Panc1 (cell line): ENCODE measurements around the gene SLC30A7. TPM values are rescaled to one million over a fixed set of nuclear protein-coding genes. Genes with fewer than 3 reads are reported as not detected.

Experiments
- ATAC-seq: fragments of 200-7000 bp; cut with Tn5 transposase; 2 replicates; pipeline ENCODE4 v1.9.1; 2020; ENCODE audit warnings: mild to moderate bottlenecking, moderate library complexity
- BruUV-seq: library from RNA; stranded (reverse); fragments of 400-500 nt; replicated peaks from 2 replicates; lab custom pipeline; 2021; lab: Mats Ljungman, UMichigan
- CTCF ChIA-PET: fragments of 300-600 bp; sonication (Branson Sonifier 250); formaldehyde crosslinking; loops from one replicate; lab custom pipeline; 2022; ENCODE audit warnings: antibody characterized with exemption; lab: Charles Lee
- POLR2A ChIA-PET: fragments of 300-600 bp; sonication (Branson Sonifier 250); formaldehyde crosslinking; loops from one replicate; lab custom pipeline; 2022; ENCODE audit warnings: antibody characterized with exemption; lab: Charles Lee
- DNase-seq: peaks from one replicate; pipeline ENCODE4 v3.0.0-alpha.2; 2010; ENCODE audit warnings: low read depth, low spot score
- H3K27ac ChIP-seq: 2 replicates; pipeline ENCODE4 v1.5.1; 2011; ENCODE audit warnings: mild to moderate bottlenecking, low read length, inconsistent platforms
- H3K27me3 ChIP-seq: fragments of 200-500 bp; sonication (Bioruptor generic); 2 replicates; pipeline ENCODE4 v1.6.0; 2014; ENCODE audit warnings: low read length, inconsistent platforms; ENCODE audit not compliant: control insufficient read depth, insufficient read depth
- H3K36me3 ChIP-seq: fragments of 200-500 bp; sonication (Bioruptor generic); 2 replicates; pipeline ENCODE4 v1.5.1; 2014; ENCODE audit warnings: inconsistent platforms, mild to moderate bottlenecking, low read length, moderate library complexity; ENCODE audit not compliant: control insufficient read depth, insufficient read depth
- H3K4me1 ChIP-seq: 2 replicates; pipeline ENCODE4 v1.5.1; 2011; ENCODE audit warnings: inconsistent platforms, mild to moderate bottlenecking, low read length, moderate library complexity; ENCODE audit not compliant: control insufficient read depth, insufficient read depth
- H3K4me3 ChIP-seq, 2 experiments: 2 replicates each; pipeline ENCODE4 v1.5.1; 2011 to 2012; ENCODE audit warnings: low read depth in 2 of 2, low read length in 2 of 2, mild to moderate bottlenecking in 2 of 2, inconsistent platforms in 1 of 2, moderate library complexity in 1 of 2
- H3K9me3 ChIP-seq: fragments of 200-500 bp; sonication (Bioruptor generic); 2 replicates; pipeline ENCODE4 v1.5.1; 2014; ENCODE audit warnings: low read depth, mild to moderate bottlenecking, inconsistent platforms, low read length, moderate library complexity; ENCODE audit not compliant: control insufficient read depth, insufficient read depth
- CTCF ChIP-seq: fragments of 450-650 bp; IDR thresholded peaks from 2 replicates; pipeline ENCODE4 v1.5.1; 2017; ENCODE audit warnings: mild to moderate bottlenecking
- POLR2AphosphoS5 ChIP-seq: IDR thresholded peaks from 2 replicates; pipeline ENCODE4 v1.6.1; 2012; ENCODE audit warnings: mild to moderate bottlenecking, low read depth, low read length, moderate library complexity
- REST ChIP-seq, 2 experiments: IDR thresholded peaks; 2 replicates each; pipeline ENCODE4 v1.6.1; 2011 to 2012; ENCODE audit warnings: low read depth in 2 of 2, control low read depth in 1 of 2, low read length in 1 of 2, mild to moderate bottlenecking in 1 of 2, moderate library complexity in 1 of 2; ENCODE audit not compliant: insufficient read depth in 1 of 2
- SIN3A ChIP-seq: IDR thresholded peaks from 2 replicates; pipeline ENCODE4 v1.6.1; 2012; ENCODE audit warnings: low read depth, mild to moderate bottlenecking, low read length, moderate library complexity, borderline replicate concordance; ENCODE audit not compliant: insufficient read depth
- TCF7L2 ChIP-seq: IDR thresholded peaks from 2 replicates; pipeline ENCODE4 v1.6.1; 2011; ENCODE audit warnings: mild to moderate bottlenecking, low read depth, low read length, inconsistent platforms
- in situ Hi-C: cut with HindIII; loops from 2 replicates; pipeline ENCODE4 v1.10.0; 2016; ENCODE audit warnings: low sequenced_read_pairs, low pct_unique_long_range_greater_than_20kb
- intact Hi-C: fragments of 100-400 bp; cut with micrococcal nuclease; formaldehyde crosslinking; loops from one replicate; pipeline ENCODE4 v1.10.0; 2022; ENCODE audit not compliant: unreplicated experiment
- total RNA-seq: library from RNA; stranded (reverse); gene quantifications from one replicate; pipeline ENCODE4 v1.2.1, GENCODE V29; 2021; ENCODE audit not compliant: unreplicated experiment

The SLC30A7 gene
- total RNA-seq, 1 experiment from 2014 or later = 18.5 TPM

GRCh38 chr1:101005183-101005582 lies 109.3 kb downstream of the SLC30A7 start:
- ATAC-seq = no peak
- Histone ChIP-seq H3K9me3 (no peaks in the 10 kb centered on the region), H3K27ac (no peak overlapping the region), H3K4me1 (no peaks in the 10 kb centered on the region), H3K27me3 (no peaks in the 10 kb centered on the region), H3K4me3 (no peak overlapping the region), H3K36me3 (no peaks in the 10 kb centered on the region; the same call in 1 of the 2 replicates)
- no peak for TF ChIP-seq SIN3A
- ChIA-PET CTCF (no interaction called here), POLR2A (no interaction called here)
- BruUV-seq = no TSS peak
- intact Hi-C loops (no loop called here), in situ Hi-C loops (no loop called here)
- no peak for DNase-seq

DNA sequence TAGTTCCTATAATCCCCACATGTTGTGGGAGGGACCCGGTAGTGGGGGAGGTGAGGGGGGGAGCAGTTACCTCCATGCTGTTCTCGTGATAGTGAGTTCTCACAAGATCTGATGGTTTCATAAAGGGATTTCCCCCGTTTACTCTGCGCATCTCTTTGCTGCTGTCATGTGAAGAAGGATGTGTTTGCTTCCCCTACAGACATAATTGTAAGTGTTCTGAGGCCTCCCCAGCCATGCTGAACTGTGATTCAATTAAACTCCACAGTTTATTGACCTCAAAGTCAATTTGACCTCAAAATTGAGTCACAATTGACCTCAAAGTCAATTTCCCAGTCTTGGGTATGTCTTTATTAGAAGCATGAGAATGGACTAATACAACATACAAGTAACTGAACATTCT lies 110.0 kb downstream of the SLC30A7 start:
- Histone ChIP-seq H3K4me3 (no peak overlapping the region), H3K9me3 (no peaks in the 10 kb centered on the region), H3K27ac (no peak overlapping the region), H3K27me3 (no peaks in the 10 kb centered on the region), H3K36me3 (no peaks in the 10 kb centered on the region; the same call in 1 of the 2 replicates), H3K4me1 (no peaks in the 10 kb centered on the region)
- intact Hi-C loops = no loop called here
- ChIA-PET POLR2A (no interaction called here), CTCF (no interaction called here)
- ATAC-seq = no peak
- TF ChIP-seq TCF7L2 = no peak
- TF ChIP-seq REST (IDR thresholded peaks at IDR 0.05; ENCODE audit: insufficient read depth in 1 of 2, low read depth in 2 of 2, low read length in 1 of 2) = no peak
- no peak for TF ChIP-seq SIN3A
- no peak for TF ChIP-seq POLR2AphosphoS5
- TF ChIP-seq CTCF = no peak
- in situ Hi-C loops = no loop called here
- DNase-seq = no peak
- BruUV-seq = no TSS peak

DNA sequence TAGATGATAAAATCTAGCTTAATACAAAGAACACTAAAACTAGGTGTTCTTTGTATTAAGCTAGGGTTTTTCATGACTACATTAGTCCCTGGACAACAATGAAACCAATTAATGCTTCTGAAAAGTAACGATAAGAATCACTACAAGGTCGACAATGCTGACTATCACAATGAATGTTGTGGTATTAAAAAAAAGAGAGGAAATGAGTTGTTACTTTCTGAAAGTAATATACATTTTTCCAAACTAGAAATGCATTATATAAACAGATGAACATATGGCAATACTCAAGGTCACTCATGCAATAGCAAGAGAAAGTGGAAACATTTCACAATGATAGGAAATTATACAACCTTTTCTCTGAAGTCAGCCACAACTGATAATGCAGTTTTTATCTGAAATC lies 110.7 kb downstream of the SLC30A7 start:
- no peaks in the 10 kb centered on the region for H3K9me3 ChIP-seq
- ChIA-PET POLR2A (no interaction called here), CTCF (no interaction called here)
- no peak overlapping the region for H3K27ac ChIP-seq
- DNase-seq (no peak), ATAC-seq (no peak)
- intact Hi-C loops (no loop called here), in situ Hi-C loops (no loop called here)
- H3K36me3 ChIP-seq = no peaks in the 10 kb centered on the region; the same call in 1 of the 2 replicates
- H3K4me3 ChIP-seq = no peak overlapping the region
- H3K4me1 ChIP-seq = no peaks in the 10 kb centered on the region
- no TSS peak for BruUV-seq
- TF ChIP-seq SIN3A = no peak
- TF ChIP-seq POLR2AphosphoS5 = no peak
- TF ChIP-seq CTCF = no peak
- no peak for TF ChIP-seq REST (IDR thresholded peaks at IDR 0.05; ENCODE audit: insufficient read depth in 1 of 2, low read depth in 2 of 2, low read length in 1 of 2)
- no peak for TF ChIP-seq TCF7L2
- H3K27me3 ChIP-seq = no peaks in the 10 kb centered on the region
